DND-41 (cell line): ENCODE measurements around the gene IFT88.
"Not testable (repeated sequence)": the region's sequence is repeated elsewhere in the genome, so short reads cannot be mapped to it uniquely, and the experiment has no call there.

ENCODE experiments used
- EZH2 ChIP-seq: IDR thresholded peaks from 3 replicates; pipeline ENCODE4 v1.6.1; 2012; ENCODE audit warnings: borderline replicate concordance, low read depth, mild to moderate bottlenecking, moderate library complexity, low read length, inconsistent platforms; ENCODE audit not compliant: severe bottlenecking
- TF ChIP-seq, protein P1 (sequence below): IDR thresholded peaks from 2 replicates; pipeline ENCODE4 v1.5.1; 2012; ENCODE audit warnings: borderline replicate concordance, low read length, moderate library complexity, mild to moderate bottlenecking; ENCODE audit not compliant: poor library complexity, severe bottlenecking; ENCODE audit errors: extremely low read depth

- TF ChIP-seq, protein P1, sequence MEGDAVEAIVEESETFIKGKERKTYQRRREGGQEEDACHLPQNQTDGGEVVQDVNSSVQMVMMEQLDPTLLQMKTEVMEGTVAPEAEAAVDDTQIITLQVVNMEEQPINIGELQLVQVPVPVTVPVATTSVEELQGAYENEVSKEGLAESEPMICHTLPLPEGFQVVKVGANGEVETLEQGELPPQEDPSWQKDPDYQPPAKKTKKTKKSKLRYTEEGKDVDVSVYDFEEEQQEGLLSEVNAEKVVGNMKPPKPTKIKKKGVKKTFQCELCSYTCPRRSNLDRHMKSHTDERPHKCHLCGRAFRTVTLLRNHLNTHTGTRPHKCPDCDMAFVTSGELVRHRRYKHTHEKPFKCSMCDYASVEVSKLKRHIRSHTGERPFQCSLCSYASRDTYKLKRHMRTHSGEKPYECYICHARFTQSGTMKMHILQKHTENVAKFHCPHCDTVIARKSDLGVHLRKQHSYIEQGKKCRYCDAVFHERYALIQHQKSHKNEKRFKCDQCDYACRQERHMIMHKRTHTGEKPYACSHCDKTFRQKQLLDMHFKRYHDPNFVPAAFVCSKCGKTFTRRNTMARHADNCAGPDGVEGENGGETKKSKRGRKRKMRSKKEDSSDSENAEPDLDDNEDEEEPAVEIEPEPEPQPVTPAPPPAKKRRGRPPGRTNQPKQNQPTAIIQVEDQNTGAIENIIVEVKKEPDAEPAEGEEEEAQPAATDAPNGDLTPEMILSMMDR = not testable (repeated sequence)
- TF ChIP-seq EZH2 = not testable (repeated sequence)
These were observed 114.5 kb downstream of the IFT88 start for GRCh38 chr13:20681481-20681880.
